Stimulated activated CD8-positive, alpha-beta memory T cell treated with anti-CD3 and anti-CD28 coated beads, Interleukin-15, amount 100 ng/mL, for 48 hours (primary cell): ENCODE measurements around the gene ELFN2.

Experiments used
- DNase-seq, 2 donors: peaks; one replicate each; pipeline ENCODE4 v3.0.0-alpha.2; 2020; ENCODE audit warnings: low read depth in 2 of 2

The ELFN2 gene

DNA sequence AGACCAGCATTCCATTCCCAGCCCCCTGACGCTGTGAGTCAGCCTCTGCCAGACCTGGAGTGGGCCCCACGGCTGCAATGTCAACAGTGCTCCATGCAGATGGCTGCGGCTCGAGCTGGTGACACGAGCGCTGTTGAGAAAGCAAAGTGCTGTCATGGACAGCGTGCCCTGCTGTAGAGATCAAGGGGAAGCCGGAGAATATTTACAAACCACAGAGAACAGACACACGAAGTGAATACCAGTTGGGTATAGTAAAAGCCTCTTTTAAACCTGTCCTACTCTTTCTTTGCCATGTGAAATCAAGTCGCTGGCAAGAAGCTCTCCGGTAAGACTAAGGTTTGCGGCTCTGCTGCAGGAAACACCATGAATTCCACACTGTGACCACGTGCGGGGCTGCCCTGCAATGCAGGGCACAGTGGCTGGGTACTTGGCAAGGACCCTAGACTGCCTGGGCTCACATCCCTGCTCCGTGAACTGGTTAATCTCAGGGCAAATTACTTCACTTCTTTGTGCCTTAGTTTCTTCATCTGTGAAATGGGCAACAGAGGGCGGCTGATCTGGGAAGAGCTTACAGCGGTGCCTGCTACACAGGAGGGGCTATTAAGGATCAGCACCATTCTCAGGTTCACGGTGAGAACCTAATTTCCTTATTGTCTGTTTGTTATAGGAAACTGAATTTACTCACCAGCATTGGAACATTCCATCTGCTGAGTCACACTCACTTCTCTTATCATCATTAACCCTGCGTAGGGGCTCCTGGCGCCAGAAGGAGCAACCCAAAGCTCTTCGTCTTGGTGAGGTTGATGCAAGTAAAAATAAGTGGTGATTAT is 27.8 kb upstream of the ELFN2 start:
- no peak for DNase-seq

DNA sequence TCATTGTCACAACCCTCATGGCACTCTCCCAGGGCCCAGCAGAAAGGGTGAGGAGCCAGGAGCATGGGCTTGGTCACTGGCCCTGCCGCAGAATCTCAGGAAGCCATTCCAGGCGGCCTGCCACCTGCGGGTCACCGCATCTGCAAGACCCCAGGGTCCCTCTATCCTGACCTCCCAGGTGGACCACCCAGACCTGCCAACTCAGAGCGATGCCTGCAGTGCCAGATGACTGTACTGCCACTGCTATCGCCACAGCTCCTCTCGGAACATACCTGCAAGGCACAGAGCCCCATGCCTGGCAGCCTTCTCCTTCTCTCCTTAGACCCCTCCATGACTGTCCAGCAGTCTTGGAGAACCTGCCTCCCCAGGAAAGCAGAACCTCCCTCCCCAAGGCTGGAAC is 26.4 kb upstream of the ELFN2 start:
- DNase-seq = no peak

DNA sequence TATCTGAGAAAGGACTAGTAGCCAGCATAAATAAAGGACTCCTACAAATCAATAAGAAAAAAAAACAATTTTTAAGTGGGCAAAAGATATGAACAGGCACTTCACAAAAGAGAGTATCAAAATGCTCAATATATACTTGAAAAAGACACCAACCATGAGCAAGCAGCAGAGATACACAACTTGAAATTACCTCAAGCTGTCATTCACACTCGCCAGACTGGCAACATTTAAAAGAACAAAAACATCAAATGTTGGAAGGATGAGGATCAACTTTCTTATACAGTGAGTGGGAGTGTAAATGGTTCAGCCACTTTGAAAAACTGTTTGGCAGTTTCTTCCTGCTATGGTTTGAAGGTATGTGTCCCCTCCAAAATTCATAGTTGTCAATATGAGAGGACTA is 23.9 kb upstream of the ELFN2 start:
- no peak for DNase-seq

- no peak for DNase-seq
Measured at GRCh38 chr22:37449331-37450001, 22.2 kb upstream of the ELFN2 start.

GRCh38 chr22:37448516-37449127 is 21.3 kb upstream of the ELFN2 start:
- DNase-seq = no peak

DNA sequence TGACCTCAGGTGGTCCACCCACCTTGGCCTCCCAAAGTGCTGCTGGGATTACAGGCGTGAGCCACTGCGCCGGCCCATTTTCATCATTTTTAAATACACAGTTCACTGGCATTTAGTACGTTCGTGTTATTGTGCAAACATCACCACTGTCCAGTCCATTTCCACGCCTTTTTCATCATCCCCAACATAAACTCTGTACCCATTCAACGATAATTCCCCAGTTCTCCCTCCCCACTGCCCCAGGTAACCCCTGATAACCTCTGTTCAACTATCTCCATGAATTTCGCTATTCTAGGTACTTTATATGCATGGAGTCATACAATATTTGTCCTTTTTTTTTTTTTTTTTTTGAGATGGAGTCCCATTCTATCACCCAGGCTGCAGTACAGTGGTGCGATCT is 18.2 kb upstream of the ELFN2 start:
- DNase-seq = no peak

DNA sequence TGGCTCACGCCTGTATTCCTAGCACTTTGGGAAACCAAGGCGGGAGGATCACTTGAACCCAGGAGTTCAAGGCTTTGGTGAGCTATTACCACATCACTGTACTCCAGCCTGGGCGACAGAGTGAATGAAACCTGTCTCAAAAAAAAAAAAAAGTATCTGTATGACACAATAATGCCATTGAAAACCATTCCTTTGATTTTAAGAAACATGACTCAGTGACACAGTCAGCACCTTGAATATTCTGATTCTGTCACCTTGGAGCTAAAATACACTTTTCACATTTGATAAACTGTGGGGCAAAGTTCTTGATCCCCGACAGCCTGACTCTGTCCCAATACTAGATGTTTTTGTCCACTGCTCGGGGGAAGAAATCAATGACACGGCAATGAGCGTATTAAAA is 16.7 kb upstream of the ELFN2 start:
- no peak for DNase-seq

GRCh38 chr22:37443086-37443485 is 15.8 kb upstream of the ELFN2 start:
- DNase-seq = no peak

DNA sequence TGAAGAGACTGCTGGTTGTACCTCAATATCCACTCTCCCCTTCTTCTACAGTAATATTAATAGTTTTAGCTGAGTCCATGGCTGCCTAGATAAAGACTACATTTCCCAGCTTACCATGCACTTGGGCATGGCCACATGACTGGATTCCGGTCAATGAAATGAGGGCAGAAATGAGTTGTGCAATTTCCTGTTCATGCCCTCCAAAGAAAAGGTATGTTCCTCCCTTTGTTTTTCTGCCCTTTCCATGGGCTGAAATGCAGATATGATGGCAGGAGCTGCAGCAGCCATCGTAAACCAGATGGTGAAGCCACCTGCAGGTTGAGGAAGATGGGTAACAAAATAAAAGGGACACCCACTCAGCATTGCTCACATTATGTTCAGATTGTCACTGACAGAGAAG is 15.3 kb upstream of the ELFN2 start:
- DNase-seq = no peak

DNA sequence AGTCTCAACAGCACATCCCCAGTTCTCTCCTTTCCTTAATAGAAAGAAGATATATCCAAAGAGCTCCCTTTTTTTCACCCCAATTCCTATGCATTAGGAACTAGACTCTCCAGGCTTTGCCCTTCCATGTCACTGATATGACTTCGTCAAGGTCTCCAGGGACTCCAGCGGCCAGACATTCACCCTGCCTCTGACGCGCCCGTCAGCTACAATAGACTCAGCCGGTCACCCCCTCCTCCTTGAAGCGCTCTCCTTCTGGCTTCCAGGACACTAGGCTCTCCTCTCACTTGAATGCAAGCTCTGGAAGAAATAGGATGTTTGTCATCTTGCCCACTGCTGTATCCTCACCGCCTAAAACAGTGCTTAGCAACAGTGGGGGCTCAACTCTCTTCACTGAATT is 14.9 kb upstream of the ELFN2 start:
- DNase-seq = no peak

DNA sequence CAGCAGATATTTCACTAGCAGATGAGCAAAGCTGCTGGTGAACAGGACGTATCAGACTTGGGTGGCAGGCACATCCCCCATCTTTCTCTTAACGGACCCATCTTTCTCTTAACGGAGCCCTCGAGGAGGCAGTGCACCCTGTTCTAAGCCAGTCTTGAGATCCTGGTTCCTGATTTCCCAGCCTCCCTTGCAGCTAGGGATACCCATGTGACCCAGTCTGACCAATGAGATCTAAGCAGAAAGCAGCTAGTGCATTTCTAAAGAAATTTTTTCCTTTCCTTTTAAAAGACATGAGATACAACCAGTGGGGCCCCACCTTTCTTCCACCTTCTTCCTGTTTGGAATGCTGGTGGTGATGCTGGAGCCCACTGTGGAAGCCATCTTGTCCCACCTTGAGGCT is 13.6 kb upstream of the ELFN2 start:
- no peak for DNase-seq

DNA sequence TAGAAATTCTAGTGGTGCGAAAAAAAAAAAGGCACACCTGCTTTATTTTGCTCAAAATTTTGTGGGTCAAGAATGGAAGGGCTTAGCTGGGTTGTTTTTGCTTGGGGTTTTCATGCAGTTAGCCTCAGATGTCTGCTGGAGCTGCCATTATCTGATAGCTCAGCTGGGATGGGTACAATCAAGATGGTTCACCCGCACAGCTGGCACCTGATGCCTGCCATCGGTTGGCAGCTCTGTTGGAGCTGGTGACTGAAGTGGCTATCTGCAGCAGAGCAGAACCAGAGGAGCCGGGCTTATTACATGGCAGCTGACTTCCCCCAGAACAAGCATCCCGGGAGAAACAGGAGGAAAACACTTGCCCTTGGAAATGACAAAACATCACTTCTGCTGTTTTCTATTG is 12.1 kb upstream of the ELFN2 start:
- DNase-seq = no peak

DNA sequence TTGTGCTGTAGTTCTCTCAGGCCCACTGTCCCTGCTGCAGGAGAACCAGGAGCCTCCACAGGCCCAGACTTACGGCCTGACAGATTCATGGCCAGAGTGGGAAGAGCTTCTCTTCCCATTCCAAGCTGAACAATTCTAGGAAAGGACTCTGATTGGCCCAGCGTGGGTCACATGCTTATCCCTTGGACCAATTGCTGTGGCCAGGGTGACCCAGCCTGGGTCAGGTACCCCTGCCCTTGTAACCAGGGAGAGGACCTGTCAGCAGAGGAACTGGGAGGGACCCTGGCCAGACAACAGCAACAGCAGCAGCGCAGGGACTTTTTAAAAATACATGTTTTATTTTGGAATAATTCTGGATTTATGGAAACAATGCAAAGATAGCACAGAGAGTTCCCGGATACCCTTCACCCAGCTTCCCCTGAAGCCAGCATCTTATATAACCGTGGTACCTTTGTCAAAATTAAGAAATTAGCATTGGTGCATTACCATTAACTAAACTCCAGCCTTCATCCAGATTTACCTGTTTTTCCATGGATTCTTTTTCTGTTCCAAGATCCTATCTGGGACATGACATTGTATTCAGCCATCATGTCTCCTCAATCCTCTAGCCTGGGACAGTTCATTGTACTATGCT is 8.8 kb upstream of the ELFN2 start:
- no peak for DNase-seq

DNA sequence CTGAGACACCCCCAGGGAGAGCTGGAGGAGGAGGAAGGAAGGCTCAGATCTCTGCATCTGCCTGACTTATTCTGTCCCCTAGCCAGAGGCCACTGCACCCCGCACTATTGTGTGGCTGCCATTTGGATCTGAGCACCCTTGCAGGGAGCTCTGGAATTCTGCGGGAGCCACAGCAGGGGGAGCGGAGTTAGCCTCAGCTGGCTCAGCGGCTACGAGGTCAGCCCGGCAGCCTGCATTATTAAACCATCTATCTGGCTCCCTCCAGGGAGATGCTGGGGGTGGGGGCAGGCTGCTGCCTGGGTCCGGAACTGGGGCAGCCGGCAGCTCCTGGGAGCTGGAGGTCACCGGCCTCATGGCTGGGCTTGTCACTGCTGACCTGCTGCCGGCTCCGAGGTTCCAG is 6.5 kb upstream of the ELFN2 start:
- DNase-seq = no peak

- no peak for DNase-seq
Measured at GRCh38 chr22:37432708-37433054, 5.4 kb upstream of the ELFN2 start.

DNA sequence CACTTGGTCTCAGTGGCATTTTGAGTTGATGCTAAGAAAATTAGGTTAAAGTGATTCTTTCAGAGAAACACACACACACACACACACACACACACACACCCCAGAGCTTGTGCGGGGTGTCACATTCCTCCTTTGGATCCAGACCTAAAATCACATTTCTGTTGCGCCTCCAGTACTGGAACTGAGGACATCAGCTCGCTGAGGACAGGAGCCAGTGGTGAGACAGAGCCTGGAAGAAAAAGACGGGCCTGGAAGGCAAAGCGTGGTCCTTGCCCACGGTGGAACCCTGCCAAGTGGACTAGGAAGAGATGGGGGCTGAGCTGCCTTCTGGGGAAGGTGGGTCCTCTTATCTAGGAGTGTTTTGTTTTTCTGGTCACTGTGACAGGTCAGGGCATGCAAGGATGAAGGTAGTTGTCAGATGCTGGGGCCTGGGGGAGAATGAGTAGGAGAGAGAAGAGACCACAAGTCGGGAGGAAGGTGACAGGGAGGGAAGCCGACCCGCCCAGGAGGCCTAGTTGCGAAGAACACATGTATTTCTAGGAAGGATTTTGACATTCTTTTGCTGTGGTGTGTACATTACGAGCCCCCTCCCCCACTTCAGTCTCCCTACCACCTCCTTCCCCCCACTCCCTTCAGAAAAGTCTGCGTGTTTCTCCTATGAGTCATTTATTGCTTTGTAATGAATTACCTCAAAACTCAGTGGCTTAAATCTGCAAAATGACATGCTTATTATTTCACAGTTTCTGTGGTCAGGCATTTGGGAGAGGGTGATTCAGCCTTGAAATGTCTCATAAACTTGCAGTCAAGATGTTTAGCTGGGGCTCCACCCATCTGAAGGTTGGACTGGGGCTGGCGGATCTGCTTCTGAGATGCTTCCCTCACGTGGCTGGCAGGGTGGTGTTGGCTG is 4.8 kb upstream of the ELFN2 start:
- DNase-seq = peak; percentile 45 to 55

GRCh38 chr22:37431366-37431765 is 4.1 kb upstream of the ELFN2 start:
- no peak for DNase-seq

DNA sequence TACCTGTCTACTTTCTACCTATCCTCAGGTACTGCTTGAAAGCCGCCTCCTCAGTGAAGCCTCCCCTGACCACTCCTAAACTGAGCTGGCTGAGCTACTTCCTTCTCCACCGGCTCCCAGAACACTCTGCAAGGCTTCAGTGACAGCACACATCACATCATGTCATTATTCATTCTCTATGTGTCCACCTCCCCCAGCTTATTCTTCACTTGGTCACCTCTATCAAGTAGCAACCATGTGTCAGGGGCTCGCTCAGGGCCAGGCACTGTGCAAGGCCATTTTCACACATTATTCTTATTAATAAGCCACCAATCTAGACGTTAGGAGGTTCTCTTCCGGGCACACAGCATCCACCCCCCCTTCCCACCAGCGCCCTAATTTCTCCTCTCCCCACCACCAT is 3.7 kb upstream of the ELFN2 start:
- DNase-seq = no peak

DNA sequence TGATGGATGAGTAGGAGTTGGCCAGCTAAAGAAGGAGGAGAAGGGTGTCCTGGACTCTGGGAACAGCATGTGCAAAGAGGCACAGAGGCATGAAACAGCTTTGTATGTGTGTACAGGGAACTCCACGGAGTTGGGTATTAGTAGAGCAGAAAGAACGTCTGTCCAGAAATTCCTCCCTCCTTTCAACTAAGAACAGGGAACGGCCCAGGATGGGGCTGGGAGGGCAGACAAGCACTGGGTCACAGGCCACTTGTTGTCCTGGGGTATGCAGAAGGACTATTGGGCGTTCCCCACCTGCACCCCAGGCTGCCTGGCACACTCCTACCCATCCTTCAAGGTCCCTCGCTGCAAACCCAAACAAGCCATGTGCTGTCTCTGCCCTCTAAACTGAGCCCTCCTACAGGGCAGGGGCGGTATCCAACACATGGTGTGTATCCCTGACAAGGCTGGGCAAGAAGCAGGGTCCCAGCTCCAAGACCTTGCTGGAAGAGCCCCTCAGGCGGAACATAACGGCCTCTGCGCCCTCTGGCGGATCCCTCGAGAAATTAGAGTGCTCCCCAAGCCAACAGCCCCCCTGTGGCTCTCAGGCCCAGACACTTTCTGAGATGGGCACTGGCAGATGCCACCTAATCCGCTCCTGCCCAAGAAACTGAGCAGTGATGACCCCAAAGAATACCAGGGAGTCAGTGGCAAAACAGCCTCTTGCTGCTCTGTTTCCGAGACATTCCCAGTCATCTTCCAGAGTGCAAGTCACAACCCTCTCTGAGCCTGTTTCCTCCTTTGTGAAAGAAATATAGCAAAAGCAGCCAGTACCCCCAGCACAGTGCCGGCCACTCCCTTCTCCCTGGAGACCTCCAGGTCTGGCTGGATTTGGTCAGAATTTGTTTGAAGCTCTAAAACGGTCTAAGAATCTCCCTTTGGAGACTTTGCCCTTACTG is 1.6 kb upstream of the ELFN2 start:
- DNase-seq = peak in 1 of 2 donors; percentile 30
